A673 (cell line): ENCODE data around the gene INHBC. TPM values are rescaled to one million over a fixed set of nuclear protein-coding genes. Genes with fewer than 3 reads are reported as not detected.
"Not testable (repeated sequence)": the region's sequence is repeated elsewhere in the genome, so short reads cannot be mapped to it uniquely, and the experiment has no call there.

Experiments used
- BruUV-seq: library from RNA; stranded (reverse); fragments of 400-500 nt; replicated peaks from 2 replicates; lab custom pipeline; 2021; lab: Mats Ljungman, UMichigan
- CTCF ChIA-PET: fragments of 300-600 bp; sonication (Branson Sonifier 250); formaldehyde crosslinking; loops from one replicate; lab custom pipeline; 2022; ENCODE audit warnings: antibody characterized with exemption; lab: Charles Lee
- POLR2A ChIA-PET: fragments of 300-600 bp; sonication (Branson Sonifier 250); formaldehyde crosslinking; loops from one replicate; lab custom pipeline; 2022; ENCODE audit warnings: antibody characterized with exemption; ENCODE audit not compliant: low non-redundant PET; lab: Charles Lee
- DNase-seq: peaks from one replicate; pipeline ENCODE4 v3.0.0-alpha.2; 2015; ENCODE audit warnings: low spot score
- H3K27ac ChIP-seq: fragments of 200-600 bp; sonication (generic); 2 replicates; pipeline ENCODE4 v1.5.1; 2016; ENCODE audit warnings: mixed run types, low read depth, mild to moderate bottlenecking, mixed read lengths, antibody characterized with exemption, low read length; ENCODE audit not compliant: poor library complexity, severe bottlenecking
- H3K27me3 ChIP-seq: fragments of 200-600 bp; sonication (generic); replicated peaks from 2 replicates; pipeline ENCODE4 v1.6.1; 2017; ENCODE audit warnings: mixed run types, low read depth, mild to moderate bottlenecking, mixed read lengths, antibody characterized with exemption, low read length; ENCODE audit not compliant: insufficient read depth, poor library complexity
- H3K36me3 ChIP-seq: fragments of 200-600 bp; sonication (generic); 2 replicates; pipeline ENCODE4 v1.6.1; 2016; ENCODE audit warnings: mixed run types, mild to moderate bottlenecking, mixed read lengths, antibody characterized with exemption, low read length; ENCODE audit not compliant: insufficient read depth, poor library complexity, severe bottlenecking
- H3K4me1 ChIP-seq: fragments of 200-600 bp; sonication (generic); 2 replicates; pipeline ENCODE4 v1.6.1; 2017; ENCODE audit warnings: mixed run types, mild to moderate bottlenecking, mixed read lengths, antibody characterized with exemption, low read length; ENCODE audit not compliant: insufficient read depth, poor library complexity, severe bottlenecking
- H3K4me3 ChIP-seq: fragments of 200-600 bp; sonication (generic); 2 replicates; pipeline ENCODE4 v1.5.1; 2016; ENCODE audit warnings: low read depth, mixed run types, mild to moderate bottlenecking, mixed read lengths, low read length; ENCODE audit not compliant: poor library complexity, severe bottlenecking
- H3K9me3 ChIP-seq: fragments of 200-600 bp; sonication (generic); 2 replicates; pipeline ENCODE4 v1.6.1; 2016; ENCODE audit warnings: mixed run types, low read depth, mild to moderate bottlenecking, mixed read lengths, antibody characterized with exemption, low read length; ENCODE audit not compliant: poor library complexity, severe bottlenecking
- EZH2 ChIP-seq: fragments of 200-600 bp; sonication (generic); IDR thresholded peaks from 2 replicates; pipeline ENCODE4 v1.6.1; 2017; ENCODE audit warnings: borderline replicate concordance, low read depth, mild to moderate bottlenecking, mixed read lengths, antibody characterized with exemption, low read length; ENCODE audit not compliant: poor library complexity, severe bottlenecking
- intact Hi-C: fragments of 100-400 bp; cut with micrococcal nuclease; formaldehyde crosslinking; loops from one replicate; pipeline ENCODE4 v1.10.0; 2022; ENCODE audit not compliant: unreplicated experiment
- total RNA-seq: library from RNA; stranded (reverse); gene quantifications from 2 replicates; pipeline ENCODE4 v1.2.3, GENCODE V29; 2021
- TF ChIP-seq, protein P1 (sequence below): fragments of 300-800, 200-600 bp; sonication (generic); conservative IDR thresholded peaks from 2 replicates; pipeline ENCODE4 v1.5.1; 2017; ENCODE audit warnings: low read depth, mild to moderate bottlenecking, antibody characterized with exemption, low read length, moderate library complexity, mixed read lengths

The INHBC gene
- total RNA-seq, 1 experiment from 2014 or later: not detected

DNA sequence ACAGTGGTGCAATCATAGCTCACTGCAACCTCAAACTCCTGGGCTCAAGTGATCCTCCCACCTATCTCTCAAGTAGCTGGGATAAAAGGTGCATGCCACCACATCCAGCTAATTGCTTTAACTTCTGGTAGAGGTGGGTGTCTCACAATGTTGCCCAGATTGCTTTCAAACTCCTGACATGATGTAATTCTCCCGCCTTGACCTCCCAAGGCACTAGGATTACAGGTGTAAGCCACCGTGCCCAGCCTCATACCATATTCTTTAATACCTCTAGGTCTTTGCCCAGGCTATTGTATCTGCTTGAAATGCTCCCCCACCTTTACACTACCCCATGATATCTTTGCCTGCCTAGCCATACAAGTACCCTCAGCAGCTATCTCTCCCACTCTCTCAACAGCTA lies 15.1 kb upstream of the INHBC start:
- CTCF ChIA-PET: no interaction called here
- no peak overlapping the region for H3K4me3 ChIP-seq
- no peak for DNase-seq
- no TSS peak for BruUV-seq
- TF ChIP-seq EZH2: no peak
- TF ChIP-seq, protein P1, sequence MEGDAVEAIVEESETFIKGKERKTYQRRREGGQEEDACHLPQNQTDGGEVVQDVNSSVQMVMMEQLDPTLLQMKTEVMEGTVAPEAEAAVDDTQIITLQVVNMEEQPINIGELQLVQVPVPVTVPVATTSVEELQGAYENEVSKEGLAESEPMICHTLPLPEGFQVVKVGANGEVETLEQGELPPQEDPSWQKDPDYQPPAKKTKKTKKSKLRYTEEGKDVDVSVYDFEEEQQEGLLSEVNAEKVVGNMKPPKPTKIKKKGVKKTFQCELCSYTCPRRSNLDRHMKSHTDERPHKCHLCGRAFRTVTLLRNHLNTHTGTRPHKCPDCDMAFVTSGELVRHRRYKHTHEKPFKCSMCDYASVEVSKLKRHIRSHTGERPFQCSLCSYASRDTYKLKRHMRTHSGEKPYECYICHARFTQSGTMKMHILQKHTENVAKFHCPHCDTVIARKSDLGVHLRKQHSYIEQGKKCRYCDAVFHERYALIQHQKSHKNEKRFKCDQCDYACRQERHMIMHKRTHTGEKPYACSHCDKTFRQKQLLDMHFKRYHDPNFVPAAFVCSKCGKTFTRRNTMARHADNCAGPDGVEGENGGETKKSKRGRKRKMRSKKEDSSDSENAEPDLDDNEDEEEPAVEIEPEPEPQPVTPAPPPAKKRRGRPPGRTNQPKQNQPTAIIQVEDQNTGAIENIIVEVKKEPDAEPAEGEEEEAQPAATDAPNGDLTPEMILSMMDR: no peak
- intact Hi-C loops: no loop called here
- POLR2A ChIA-PET: no interaction called here
- peaks cover 9% of the 10 kb centered on the region for H3K36me3 ChIP-seq
- H3K27me3 ChIP-seq: no peaks in the 10 kb centered on the region
- no peak overlapping the region for H3K27ac ChIP-seq
- H3K4me1 ChIP-seq: no peaks in the 10 kb centered on the region
- no peaks in the 10 kb centered on the region for H3K9me3 ChIP-seq

DNA sequence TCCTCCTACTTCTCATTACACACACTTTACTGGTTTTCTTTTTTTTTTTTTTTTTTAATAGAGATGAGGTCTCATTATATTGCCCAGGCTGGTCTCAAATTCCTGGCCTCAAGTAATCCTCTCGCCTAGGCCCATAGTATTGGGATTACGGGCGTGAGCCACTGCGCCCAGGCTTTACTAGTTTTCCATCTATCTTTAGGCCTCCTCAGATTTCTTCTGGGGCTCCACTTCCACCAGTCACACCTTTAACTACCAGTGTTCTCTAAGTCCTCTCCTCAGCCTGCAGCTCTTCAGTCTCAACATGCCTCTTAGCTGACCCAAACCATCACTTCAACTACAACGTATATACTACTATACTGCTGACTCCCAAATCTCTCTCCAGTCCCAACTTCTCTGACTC lies 14.1 kb upstream of the INHBC start:
- H3K36me3 ChIP-seq: peaks cover 10% of the 10 kb centered on the region
- no peak for DNase-seq
- POLR2A ChIA-PET: no interaction called here
- intact Hi-C loops: loop anchor here (1.0 kb wide), 1 partner anchor 17 kb away; no protein-coding TSS in a partner anchor
- CTCF ChIA-PET: no interaction called here
- BruUV-seq: no TSS peak
- no peak overlapping the region for H3K27ac ChIP-seq
- TF ChIP-seq, protein P1: no peak
- TF ChIP-seq EZH2: no peak
- H3K9me3 ChIP-seq: no peaks in the 10 kb centered on the region
- H3K27me3 ChIP-seq: no peaks in the 10 kb centered on the region
- H3K4me1 ChIP-seq: no peaks in the 10 kb centered on the region
- no peak overlapping the region for H3K4me3 ChIP-seq

DNA sequence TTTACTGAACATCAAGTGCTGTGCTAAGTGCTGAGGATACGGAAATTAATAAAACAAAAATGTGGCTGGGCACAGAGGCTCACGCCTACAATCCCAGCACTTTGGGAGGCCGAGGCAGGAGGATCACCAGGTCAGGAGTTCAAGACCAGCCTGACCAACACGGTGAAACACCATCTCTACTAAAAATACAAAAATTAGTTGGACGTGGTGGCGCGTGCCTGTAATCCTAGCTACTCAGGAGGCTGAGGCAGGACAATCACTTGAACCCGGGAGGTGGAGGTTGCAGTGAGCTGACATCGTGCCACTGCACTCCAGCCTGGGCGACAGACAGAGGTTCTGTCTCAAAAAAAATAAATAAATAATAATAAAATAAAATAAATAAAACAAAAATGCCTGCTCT lies 7.6 kb upstream of the INHBC start:
- intact Hi-C loops, DNase-seq, CTCF ChIA-PET, H3K4me3 ChIP-seq, BruUV-seq, H3K27me3 ChIP-seq, H3K27ac ChIP-seq, H3K9me3 ChIP-seq: not testable (repeated sequence)
- POLR2A ChIA-PET: interaction anchor here (0.7 kb wide), 1 partner anchor 37 kb away, joined by 8 read pairs; no protein-coding TSS in a partner anchor
- peaks cover 10% of the 10 kb centered on the region for H3K36me3 ChIP-seq
- H3K4me1 ChIP-seq: peaks cover 13% of the 10 kb centered on the region

DNA sequence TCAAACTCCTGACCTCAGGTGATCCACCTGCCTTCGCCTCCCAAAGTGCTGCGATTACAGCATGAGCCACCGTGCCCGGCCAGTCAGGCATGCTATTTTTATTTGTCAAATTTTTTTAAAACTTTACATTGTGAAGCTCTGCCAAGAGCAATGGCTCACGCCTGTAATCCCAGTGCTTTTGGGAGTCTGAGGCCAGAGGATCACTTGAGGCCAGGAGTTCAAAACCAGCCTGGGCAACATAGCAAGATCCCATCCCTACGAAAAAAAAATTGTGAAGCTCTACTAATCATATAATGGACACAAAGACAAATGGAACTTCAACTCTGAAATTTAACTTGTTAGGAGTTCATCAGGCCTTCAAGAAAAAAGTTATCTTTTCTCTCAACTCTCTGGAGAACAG lies 5.6 kb upstream of the INHBC start:
- Histone ChIP-seq H3K9me3 (no peaks in the 10 kb centered on the region), H3K27me3 (no peaks in the 10 kb centered on the region), H3K36me3 (peaks cover 4% of the 10 kb centered on the region), H3K27ac (peak overlapping the region; percentile 84), H3K4me1 (peaks cover 13% of the 10 kb centered on the region), H3K4me3 (peak overlapping the region; percentile 73)
- no TSS peak for BruUV-seq
- no peak for DNase-seq
- intact Hi-C loops: no loop called here
- ChIA-PET POLR2A (no interaction called here), CTCF (no interaction called here)
- TF ChIP-seq, protein P1: no peak
- no peak for TF ChIP-seq EZH2
